ENCODE measurements around the gene TFB2M.
A peak's percentile ranks its signal among the peaks of the same experiment; 100 is the strongest.

Gene TFB2M

GRCh38 chr1:246513041-246513440 lies 53.0 kb downstream of the TFB2M start:
- no peak for DNase-seq (ENCODE audit: low spot score)

GRCh38 chr1:246512635-246513034 lies 53.4 kb downstream of the TFB2M start:
- DNase-seq (ENCODE audit: low spot score), result no peak

- DNase-seq (ENCODE audit: low spot score), result no peak
Observed at GRCh38 chr1:246512230-246512629, 53.8 kb downstream of the TFB2M start.

- no peak for DNase-seq (ENCODE audit: low spot score)
Observed at GRCh38 chr1:246511203-246511602, 54.9 kb downstream of the TFB2M start.

- no peak for DNase-seq (ENCODE audit: low spot score)
Observed at GRCh38 chr1:246510147-246511030, 55.7 kb downstream of the TFB2M start.

- DNase-seq (ENCODE audit: low spot score), result no peak
Observed at GRCh38 chr1:246508897-246509688, 57.0 kb downstream of the TFB2M start.

- peak; percentile 73 for DNase-seq (ENCODE audit: low spot score)
Observed at GRCh38 chr1:246506674-246507481, 59.2 kb downstream of the TFB2M start, which contains the start of gene SMYD3. Gene SMYD3, minus strand, starts transcription at chr1:246507279.

GRCh38 chr1:246506367-246506673 lies 59.7 kb downstream of the TFB2M start:
- no peak for DNase-seq (ENCODE audit: low spot score)

- no peak for DNase-seq (ENCODE audit: low spot score)
Observed at GRCh38 chr1:246503341-246503740, 62.7 kb downstream of the TFB2M start.

GRCh38 chr1:246497331-246497915 lies 68.6 kb downstream of the TFB2M start:
- peak; percentile 79 for DNase-seq (ENCODE audit: low spot score)

- DNase-seq (ENCODE audit: low spot score), result peak; percentile 11
Observed at GRCh38 chr1:246492611-246493245, 73.3 kb downstream of the TFB2M start.

GRCh38 chr1:246491551-246492053 lies 74.5 kb downstream of the TFB2M start:
- no peak for DNase-seq (ENCODE audit: low spot score)
